ENCODE measurements around the gene CD300E.
"Not testable (repeated sequence)": the region's sequence is repeated elsewhere in the genome, so short reads cannot be mapped to it uniquely, and the experiment has no call there.

Gene CD300E

DNA sequence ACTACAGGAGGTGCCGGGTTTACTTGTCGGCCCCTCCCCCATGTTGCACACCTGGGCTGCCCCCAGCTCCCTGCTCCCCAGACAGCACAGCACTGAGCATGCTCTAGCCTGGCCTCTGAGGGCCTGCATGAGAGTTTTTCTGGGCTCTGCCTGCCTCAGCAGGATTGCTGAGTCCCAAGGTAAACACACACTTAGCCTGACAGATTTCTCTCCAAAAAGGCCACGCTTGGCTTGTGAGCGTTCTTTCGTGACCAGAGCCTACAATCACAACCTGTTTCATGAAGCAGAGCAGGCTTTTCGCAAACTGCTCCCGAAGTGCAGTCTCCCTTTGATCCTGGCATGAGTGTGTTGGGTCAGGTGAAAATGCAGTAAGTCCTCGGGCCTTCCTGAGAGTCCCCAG lies 9.8 kb upstream of the CD300E start:
- no peak for DNase-seq

DNA sequence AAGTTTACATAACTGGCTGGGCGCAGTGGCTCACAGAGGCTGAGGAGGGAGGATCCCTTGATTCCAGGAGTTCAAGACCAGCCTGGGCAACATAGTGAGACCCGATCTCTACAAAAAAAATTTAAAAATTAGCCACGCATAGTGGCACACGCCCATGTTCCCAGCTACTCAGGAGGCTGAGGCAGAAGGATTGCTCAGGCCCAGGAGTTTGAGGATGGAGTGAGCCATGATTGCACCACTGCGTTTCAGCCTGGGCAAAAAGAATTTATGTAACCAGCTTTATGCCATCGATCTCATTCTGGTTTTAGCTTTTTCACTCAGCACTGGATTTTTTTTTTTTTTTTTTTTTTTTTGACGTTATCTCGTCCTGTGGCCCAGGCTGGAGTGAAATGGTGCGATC lies 9.1 kb upstream of the CD300E start:
- no peak for DNase-seq

DNA sequence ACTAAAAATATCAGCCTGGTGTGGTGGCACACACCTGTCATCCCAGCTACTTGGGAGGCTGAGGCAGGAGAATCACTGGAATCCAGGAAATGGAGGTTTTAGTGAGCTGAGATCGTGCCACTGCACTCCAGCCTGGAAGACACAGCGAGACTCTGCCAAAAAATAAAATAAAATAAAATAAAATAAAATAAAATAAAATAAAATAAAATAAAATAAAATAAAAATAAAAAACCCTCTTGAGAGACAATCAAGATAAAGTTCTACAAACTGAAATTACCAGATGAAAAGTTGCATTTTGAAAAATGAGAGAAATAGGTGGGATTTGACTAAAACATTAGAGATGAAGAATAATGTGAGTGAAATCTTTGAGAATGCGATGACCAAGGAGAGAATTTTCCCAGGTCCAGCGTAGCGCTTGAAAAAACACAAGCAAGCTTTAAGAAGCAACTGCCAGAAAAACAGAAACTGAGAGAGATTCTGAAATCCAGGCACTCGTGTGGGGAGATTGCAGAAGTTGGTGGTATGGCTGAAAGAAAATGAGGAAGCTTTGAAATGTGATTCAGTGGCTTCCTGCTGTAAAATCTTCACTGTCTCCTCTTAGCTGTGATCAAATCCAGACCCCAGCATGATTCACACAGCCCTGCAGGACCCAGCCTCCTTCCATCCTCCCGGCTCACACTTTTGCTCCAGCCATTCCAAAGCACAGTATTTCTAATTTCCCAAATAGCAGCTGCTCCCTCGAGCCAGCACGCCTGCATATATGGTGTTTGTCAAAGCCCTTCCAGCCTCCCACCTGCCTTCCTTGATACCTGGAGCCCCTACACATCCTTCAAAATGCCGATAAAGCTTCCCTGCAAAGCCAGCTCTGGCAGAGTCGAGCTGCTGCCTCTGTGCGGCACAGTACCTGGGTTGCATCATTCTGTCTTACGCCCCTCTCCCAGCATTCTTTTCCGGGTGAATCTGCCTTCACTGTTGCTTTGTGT lies 8.2 kb upstream of the CD300E start:
- peak; percentile 44 to 90 for DNase-seq

DNA sequence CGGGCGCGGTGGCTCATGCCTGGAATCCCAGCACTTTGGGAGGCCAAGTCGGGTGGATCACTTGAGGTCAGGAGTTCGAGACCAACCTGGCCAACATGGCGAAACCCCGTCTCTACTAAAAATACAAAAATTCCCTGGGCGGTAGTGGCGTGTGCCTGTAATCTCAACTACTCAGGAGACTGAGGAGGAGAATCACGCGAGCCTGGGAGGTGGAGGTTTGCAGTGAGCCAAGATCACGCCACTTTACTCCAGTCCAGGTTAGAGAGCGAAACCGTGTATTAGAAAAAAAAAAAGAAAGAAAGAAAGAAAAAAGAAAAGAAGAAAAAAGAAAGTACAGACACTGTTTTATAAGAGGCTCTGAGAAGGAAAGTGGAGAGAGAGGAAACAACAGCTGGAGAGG lies 6.7 kb upstream of the CD300E start:
- not testable (repeated sequence) for DNase-seq

DNA sequence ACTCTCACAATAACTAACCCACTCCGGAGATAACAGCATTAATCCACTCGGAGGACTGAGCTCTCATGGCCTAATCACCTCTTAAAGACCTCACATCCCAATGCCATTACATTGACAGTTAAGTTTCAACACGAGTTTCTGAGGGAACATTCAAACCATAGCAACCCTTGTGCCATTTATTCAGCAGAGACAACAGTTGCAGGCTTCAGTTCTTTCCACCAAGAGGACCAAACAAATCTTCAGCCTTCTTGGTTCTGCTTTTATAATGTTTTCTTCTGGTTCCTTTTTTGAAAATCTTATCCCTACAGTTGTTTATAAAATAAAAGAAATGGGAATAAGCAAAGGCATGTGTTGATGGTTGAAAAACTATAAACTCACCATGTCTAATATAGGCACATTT lies 2.1 kb upstream of the CD300E start:
- DNase-seq: no peak

DNA sequence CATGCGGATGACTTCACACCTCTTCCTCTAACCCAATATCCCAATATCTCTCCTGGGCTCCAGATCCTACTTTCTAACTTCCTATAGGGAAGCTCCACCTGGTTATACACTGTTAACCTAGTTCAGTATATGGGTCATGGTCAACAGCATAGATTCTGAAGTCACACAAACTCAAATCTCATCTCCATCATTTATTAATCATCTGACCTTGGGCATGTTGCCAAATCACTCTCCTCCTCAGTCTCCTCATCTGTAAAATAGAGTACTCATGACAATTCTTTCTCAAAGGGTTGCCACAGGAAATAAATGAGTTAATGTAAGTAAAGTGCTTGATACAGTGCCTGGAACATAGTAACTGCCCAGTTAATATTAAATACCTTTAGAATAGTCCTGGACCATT lies 593 bp upstream of the CD300E start:
- DNase-seq: no peak

DNA sequence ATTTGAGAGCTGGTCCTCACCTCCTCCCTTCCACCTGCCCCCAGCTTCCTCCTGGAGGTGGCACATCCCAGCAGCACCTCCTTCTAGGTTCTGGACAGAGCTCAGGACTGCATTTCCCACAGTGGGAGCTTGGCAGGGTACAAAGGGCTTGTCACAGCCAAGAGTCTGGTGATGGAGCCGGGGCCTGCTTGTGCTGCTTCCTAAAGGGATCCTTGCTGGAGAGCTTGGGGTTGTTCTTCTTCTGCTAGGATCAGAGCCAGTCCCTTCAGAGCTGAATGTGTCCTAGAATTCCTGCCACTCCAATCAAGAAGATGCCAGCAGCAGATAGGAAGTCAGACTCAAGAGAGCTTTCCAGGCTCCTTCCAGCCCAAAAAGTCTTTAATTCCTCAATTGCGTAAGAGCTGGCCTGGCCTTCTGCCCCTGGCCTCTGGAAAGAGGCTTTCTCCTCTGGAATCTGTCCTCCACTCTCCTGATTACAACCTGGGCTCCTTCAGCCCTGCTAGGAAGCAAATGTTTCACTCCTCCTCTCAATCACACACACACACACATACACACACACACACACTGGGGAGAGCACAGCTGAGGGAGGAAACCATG lies 4.4 kb downstream of the CD300E start:
- DNase-seq: no peak

DNA sequence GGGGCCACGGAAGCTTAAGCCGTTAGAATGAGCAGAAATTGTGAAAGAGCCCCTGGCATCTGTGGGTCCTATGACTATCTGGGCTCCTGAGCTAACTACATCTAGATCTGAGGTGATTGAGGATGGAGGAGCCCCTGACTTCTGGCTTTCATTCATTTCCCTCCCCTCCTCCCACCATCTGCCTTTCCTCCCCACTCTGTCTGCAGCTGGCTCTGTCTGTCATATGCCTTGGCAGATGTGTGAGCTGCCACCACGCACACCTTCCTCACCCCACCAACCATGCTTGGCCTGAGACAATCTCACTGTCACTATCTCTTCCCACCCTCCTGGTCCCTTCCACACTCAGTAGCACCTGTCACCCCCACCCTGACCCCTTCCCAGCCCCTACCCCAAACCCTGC lies 5.1 kb downstream of the CD300E start:
- no peak for DNase-seq

DNA sequence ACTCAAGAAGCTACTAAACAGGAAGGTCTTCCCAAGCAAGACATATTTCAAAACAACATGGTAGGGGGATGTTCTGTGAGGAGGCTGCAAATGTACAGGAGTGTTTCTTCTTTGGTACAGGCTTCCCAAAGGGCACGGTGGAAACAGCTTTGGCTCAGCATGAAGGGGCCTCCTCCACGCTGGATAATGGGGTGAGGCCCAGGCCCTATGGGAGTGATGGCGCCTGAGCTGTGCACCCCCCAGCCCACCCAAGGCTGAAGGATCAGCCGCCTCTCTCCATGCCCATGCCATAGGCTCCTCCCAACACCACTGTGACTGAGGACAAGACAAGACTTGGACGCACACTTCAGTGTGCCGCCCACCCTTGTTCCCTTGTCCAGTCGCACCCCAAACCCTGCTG lies 6.8 kb downstream of the CD300E start:
- DNase-seq: no peak

DNA sequence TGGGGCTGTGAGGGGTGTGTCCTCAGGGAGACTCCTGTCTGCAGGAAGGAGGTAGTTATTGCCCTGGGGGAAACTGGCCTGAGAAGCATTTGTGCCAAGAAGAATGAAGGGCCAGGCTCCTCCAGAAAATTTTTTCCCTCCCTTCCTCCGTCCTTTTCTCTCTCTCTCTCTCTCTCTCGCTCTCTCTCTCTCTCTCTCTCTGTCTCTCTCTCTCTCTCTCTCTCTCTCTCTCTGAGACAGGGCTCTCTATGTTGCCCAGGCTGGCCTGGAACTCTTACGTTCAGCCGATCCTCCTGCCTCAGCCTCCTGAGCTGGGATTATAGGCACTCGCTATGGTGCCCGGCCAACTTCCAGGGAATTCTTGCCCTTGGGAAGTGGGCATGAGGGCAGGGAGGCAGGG lies 11.5 kb downstream of the CD300E start:
- DNase-seq: no peak

DNA sequence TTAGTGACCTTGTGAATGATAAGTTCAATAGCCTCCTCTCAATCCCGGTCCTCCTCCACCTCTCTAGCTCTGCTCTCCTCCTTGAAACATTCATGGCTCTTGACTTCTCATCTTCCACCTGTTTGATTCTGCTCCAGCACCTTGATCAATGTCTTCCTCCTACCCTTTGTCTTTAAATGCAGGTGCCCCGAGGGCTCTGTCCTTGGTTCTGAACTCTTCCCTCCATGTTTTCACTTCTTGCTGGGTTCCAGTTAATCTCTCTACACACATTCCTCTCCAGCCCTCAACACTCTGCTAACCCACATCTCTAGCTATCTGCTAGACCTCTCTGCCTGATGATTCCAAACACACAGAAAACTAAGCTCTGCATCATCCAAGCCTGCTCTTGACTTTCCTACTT lies 13.4 kb downstream of the CD300E start:
- DNase-seq: no peak

DNA sequence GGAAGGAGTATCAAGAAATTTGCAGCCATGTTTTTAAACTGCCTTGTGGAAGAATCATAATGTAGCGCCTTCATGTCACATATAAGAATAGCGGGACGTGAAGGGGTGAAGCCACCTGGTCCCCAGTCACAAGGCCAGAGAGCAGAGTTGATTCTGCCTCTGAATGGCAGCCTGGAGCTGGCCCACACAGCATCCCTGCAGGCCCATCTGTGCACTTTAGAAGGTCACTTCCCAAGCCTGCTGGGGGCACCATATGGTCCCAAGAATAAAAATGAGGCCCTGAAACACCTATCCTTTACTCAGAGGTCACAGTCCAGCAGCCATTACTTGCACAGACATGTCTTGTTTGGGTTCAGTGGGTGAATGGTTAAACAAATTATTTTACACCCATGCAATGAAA lies 15.0 kb downstream of the CD300E start:
- DNase-seq: no peak

DNA sequence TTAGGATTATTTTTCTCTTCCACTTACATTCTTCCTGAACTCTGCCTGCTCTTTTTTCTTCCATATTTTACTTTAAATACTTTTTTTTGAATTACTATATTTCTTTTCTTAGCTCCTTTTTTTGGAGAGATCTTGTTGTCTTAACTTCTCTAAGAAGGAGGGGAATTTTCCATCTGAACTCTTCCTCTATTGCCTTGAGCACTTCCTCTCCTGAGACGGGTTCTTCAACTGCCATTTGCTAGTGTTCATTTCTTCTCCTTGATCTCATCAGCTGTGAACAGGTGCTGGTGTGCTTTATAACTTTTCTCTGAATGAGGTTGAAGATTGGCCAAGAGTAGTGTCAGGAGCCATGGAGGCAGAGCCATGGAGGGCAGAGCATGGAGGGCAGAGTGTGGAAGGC lies 16.3 kb downstream of the CD300E start:
- no peak for DNase-seq

DNA sequence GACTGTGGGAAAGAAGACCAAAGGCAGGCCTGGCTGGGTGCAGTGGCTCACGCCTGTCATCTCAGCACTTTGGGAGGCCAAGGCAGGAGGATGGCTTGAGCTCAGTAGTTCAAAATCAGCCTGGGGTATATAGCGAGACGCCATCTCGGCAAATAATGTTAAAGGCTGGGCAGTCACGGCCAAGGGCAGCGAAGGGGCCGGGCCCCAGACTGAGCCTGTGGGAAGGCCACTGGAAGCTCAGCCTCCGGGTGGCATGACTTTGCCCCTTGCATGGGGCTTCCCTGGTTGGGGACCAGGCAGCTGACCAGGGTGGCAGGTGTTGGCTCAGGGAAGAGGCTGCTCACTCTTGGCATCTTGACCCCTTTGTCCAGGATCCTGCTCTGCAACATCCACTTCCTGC lies 17.5 kb downstream of the CD300E start:
- no peak for DNase-seq

DNA sequence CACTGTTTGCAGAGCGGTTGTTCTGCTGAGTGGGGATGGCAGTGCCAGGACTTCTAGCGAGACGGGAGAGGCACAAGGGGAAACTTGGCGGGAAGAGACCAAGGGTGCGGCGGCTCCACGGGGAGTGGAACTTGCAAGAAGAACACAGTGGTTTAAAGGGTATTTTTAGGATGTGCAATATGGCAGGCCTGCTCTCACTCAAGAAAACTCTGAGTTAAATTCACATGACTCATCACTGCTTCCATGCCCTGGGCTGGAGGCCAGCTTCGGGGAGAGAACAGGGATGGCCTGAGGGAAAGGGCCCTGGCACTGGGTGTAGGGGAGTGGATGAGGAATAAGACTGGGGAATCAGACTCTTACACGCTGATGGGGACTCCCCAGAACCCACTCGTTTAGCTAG lies 18.2 kb downstream of the CD300E start:
- DNase-seq: no peak

DNA sequence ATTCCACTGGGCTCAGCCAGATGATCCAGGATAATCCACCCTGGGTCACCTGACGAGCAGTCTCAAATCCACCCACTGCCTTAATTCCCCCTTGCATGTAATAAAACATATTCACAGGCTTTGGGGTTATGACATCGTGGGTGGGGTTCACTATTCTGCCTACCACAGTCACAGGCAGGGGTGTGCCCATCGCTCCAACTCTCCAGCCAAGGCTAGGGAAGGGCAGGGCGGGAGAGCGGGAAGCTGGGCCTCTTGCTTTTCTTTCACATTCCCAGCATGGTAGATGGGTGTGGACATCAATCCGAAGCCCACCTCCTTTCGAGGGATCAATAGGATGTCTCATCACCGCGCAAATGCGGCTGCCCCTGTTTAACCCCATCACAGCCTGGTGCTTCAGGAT lies 18.8 kb downstream of the CD300E start:
- no peak for DNase-seq

DNA sequence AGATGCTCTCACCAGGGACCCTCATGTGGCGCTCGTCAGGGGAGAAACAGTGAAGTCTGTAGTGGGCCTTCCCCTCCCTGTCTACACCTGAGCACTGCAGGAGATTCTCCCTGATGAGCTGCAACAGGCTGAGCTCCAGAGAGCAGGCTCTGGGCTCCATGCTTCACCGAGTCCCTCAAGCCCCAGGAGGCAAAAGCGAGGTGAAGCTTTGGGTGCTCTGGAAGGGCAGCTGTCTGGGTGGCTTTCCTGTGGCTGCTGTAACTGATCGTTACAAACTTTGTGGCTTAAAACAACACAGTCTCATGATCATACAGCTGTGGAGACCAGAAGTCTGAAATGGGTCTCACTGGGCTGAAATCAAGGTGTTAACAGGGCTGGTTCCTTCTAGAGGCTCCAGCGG lies 19.3 kb downstream of the CD300E start:
- no peak for DNase-seq

DNA sequence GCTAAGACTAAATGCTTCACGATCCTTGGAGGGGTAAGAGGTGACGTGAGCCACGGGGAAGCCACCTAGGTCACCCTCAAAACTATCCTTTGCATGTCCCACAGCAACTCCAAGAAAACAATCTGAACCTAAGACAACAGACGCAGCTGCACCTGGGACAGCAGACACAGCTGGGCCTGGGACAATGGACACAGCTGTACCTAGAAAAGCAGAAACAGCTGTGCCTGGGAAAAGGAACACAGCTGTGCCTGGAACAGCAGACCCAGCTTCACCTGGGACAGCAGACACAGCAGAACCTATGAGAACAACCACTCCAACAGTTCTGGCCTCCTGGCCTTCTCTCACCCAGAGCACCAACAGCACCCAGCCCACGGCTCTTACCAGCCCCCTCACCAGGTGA lies 19.8 kb downstream of the CD300E start:
- DNase-seq: no peak

DNA sequence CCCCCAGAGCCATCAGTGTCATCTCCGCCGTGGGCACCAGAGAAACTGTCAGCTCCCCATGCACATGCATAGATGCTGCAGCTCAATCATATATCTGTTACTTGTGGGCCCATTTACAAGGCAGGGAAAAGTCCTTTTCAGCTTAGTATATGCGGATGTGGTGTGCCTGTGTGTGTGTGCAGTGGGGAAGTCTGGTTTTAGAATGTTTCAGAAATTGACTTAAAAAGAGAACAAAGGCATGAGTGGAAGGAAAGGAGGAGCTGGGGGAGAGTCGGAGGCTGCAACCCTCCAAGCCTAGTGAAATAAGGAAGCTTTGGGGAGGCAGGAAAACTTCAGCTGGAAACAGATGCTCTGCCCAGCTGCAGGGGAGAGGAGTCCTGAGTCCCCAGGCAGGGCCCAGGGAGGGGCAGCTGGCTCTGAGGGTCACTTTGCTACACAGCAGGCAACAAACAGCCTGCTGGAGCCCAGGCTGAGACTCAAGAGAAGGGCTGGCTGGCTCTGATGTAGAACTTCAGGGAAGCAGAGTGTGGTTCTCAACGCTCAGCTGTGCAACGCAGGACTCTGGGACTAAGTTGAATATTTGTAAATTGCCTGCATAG lies 20.4 kb downstream of the CD300E start:
- DNase-seq: peak in 1 of 2 donors; percentile 39

DNA sequence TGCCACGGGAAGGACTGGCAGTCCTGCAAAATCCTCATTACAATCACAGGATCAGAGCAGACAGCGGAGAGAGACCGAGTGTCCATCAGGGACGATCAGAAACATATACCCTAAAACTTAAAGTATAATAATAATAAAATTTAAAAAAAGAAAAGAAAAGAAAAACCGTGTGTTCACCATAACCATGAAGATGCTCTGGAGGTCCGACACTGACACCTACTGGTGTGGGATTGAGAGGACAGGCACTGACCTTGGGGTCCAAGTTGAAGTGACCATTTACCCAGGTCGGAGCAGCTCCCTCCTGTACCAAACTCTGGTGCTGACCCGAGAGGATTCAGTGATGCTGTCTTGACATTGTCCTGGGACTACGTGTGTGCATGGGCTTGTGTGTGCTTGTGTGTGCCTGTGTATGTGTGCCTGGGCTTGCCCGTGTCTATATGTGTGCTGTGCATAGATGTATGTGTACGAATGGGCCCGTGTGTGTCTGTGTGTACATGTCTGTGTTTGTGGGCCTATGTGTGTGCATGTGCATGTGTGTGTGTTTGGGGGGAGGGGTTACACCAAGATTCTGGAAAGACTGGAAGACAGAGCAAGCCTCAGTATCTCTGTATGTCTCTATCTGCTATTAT lies 21.5 kb downstream of the CD300E start:
- peak; percentile 10 to 25 for DNase-seq

DNA sequence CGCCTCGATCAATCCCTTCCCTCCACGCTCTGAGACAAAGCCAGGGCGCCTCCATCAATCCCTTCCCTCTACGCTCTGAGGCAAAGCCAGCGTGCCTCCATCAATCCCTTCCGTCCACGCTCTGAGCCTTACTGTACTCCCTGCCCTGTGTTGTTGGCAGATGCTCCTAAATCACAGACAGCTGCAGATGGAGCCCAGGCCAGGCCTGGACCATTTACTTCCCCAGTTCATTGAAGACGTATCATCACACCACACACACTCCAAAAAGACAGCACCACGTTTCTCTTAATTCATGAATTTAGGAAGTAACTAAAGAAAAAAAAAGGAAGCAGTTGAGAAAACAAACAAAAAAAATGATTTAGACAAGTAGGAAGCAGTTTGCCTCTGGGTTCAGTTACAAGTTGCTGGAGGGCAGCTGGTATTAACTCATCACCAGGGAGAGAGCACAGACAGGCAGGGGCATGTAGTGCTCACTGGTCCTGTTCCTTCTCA lies 24.0 kb downstream of the CD300E start:
- DNase-seq: peak in 1 of 2 donors; percentile 45

DNA sequence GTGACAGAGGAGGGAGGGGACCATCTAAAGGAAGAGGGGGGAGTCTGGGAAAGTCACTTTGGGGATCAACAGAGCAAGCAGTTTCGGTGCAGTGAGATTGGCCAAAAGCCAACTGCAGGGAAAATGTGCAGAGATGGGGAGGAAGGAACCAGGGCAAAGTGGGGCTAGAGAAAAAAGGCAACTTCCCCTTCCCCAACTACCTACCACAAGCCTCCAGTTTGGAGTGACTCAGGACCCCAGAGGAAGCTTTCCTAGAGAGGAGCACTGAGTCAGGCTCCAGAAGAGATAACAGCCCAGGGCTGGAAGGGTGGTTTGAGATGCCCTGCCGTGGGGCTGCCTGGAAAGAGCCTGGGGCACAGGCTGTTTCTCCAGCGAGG lies 24.5 kb downstream of the CD300E start:
- peak in 1 of 2 donors; percentile 39 for DNase-seq

DNA sequence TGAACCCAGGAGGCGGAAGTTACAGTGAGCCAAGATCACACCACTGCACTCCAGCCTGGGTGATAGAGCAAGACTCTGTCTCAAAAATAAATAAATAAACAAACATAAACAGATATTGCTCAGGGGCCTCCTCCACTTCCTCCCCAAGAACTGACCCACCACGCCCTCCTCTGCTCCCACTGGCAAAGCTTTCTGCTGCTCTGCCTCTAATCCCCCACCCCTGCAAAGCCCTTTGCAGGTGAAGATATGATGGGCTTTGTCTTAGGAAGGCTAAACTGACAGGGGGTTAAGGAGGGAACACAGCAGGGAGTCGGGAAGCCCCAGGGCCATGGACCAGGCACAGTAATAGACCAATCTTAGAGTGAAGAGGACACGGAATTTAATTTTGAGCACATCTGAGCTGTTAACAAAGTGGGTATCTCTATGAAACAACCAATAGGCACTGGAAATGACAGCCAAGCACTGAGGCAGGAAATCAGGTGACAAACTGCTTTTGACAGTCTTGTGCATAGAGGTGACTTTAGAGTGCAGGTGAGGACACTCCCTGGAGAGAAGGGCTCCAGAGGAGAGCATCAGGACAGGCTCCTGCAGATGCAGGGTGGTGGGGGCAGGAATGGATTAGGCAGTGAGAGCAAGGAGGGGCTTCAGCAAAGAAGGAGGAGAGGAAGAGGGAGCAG lies 25.1 kb downstream of the CD300E start:
- no peak for DNase-seq

Data from bone marrow (tissue), 2 donors.